ENCODE data around the gene NEDD4L.

- TF ChIP-seq, protein P1, sequence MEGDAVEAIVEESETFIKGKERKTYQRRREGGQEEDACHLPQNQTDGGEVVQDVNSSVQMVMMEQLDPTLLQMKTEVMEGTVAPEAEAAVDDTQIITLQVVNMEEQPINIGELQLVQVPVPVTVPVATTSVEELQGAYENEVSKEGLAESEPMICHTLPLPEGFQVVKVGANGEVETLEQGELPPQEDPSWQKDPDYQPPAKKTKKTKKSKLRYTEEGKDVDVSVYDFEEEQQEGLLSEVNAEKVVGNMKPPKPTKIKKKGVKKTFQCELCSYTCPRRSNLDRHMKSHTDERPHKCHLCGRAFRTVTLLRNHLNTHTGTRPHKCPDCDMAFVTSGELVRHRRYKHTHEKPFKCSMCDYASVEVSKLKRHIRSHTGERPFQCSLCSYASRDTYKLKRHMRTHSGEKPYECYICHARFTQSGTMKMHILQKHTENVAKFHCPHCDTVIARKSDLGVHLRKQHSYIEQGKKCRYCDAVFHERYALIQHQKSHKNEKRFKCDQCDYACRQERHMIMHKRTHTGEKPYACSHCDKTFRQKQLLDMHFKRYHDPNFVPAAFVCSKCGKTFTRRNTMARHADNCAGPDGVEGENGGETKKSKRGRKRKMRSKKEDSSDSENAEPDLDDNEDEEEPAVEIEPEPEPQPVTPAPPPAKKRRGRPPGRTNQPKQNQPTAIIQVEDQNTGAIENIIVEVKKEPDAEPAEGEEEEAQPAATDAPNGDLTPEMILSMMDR (IDR thresholded peaks at IDR 0.05; ENCODE audit: insufficient read depth, low read depth, low read length), result no peak
- no peak for TF ChIP-seq EZH2 (IDR thresholded peaks at IDR 0.05; ENCODE audit: insufficient read depth, low read length)
These were observed 118.1 kb downstream of the NEDD4L start for GRCh38 chr18:58162127-58162526.
